ENCODE results near the gene DNAJB8. TPM values are rescaled to one million over a fixed set of nuclear protein-coding genes. Genes with fewer than 3 reads are reported as not detected.

The DNAJB8 gene
- total and polyA plus RNA-seq, 9 of the 15 experiments (the other 6 are each of a cell fraction or from before 2014, with no cell fraction given), result not detected

- TF ChIP-seq, protein P1, sequence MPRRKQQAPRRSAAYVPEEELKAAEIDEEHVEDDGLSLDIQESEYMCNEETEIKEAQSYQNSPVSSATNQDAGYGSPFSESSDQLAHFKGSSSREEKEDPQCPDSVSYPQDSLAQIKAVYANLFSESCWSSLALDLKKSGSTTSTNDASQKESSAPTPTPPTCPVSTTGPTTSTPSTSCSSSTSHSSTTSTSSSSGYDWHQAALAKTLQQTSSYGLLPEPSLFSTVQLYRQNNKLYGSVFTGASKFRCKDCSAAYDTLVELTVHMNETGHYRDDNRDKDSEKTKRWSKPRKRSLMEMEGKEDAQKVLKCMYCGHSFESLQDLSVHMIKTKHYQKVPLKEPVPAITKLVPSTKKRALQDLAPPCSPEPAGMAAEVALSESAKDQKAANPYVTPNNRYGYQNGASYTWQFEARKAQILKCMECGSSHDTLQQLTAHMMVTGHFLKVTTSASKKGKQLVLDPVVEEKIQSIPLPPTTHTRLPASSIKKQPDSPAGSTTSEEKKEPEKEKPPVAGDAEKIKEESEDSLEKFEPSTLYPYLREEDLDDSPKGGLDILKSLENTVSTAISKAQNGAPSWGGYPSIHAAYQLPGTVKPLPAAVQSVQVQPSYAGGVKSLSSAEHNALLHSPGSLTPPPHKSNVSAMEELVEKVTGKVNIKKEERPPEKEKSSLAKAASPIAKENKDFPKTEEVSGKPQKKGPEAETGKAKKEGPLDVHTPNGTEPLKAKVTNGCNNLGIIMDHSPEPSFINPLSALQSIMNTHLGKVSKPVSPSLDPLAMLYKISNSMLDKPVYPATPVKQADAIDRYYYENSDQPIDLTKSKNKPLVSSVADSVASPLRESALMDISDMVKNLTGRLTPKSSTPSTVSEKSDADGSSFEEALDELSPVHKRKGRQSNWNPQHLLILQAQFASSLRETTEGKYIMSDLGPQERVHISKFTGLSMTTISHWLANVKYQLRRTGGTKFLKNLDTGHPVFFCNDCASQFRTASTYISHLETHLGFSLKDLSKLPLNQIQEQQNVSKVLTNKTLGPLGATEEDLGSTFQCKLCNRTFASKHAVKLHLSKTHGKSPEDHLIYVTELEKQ (CRISPR knock-in tag; IDR thresholded peaks at IDR 0.05), result peak; percentile 66; the same call in 1 of the 2 replicates
- TF ChIP-seq ZNF3 (CRISPR knock-in tag; IDR thresholded peaks at IDR 0.05), result 0 out of 2 replicates have a peak, but pooled peaks have one; percentile 52
- TF ChIP-seq KLF6 (CRISPR knock-in tag; IDR thresholded peaks at IDR 0.05; ENCODE audit: borderline replicate concordance), result peak; percentile 14; the same call in 1 of the 2 replicates
- TF ChIP-seq SLC30A9 (CRISPR knock-in tag; IDR thresholded peaks at IDR 0.05), result no peak
- TF ChIP-seq, protein P2, sequence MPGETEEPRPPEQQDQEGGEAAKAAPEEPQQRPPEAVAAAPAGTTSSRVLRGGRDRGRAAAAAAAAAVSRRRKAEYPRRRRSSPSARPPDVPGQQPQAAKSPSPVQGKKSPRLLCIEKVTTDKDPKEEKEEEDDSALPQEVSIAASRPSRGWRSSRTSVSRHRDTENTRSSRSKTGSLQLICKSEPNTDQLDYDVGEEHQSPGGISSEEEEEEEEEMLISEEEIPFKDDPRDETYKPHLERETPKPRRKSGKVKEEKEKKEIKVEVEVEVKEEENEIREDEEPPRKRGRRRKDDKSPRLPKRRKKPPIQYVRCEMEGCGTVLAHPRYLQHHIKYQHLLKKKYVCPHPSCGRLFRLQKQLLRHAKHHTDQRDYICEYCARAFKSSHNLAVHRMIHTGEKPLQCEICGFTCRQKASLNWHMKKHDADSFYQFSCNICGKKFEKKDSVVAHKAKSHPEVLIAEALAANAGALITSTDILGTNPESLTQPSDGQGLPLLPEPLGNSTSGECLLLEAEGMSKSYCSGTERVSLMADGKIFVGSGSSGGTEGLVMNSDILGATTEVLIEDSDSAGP (CRISPR knock-in tag; IDR thresholded peaks at IDR 0.05), result no peak
- no peak for TF ChIP-seq CHD4 (IDR thresholded peaks at IDR 0.05; ENCODE audit: insufficient read depth, insufficient replicate concordance, low read depth, low read length, poor library complexity, severe bottlenecking)
- TF ChIP-seq, protein P3, sequence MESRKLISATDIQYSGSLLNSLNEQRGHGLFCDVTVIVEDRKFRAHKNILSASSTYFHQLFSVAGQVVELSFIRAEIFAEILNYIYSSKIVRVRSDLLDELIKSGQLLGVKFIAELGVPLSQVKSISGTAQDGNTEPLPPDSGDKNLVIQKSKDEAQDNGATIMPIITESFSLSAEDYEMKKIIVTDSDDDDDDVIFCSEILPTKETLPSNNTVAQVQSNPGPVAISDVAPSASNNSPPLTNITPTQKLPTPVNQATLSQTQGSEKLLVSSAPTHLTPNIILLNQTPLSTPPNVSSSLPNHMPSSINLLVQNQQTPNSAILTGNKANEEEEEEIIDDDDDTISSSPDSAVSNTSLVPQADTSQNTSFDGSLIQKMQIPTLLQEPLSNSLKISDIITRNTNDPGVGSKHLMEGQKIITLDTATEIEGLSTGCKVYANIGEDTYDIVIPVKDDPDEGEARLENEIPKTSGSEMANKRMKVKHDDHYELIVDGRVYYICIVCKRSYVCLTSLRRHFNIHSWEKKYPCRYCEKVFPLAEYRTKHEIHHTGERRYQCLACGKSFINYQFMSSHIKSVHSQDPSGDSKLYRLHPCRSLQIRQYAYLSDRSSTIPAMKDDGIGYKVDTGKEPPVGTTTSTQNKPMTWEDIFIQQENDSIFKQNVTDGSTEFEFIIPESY (CRISPR knock-in tag; IDR thresholded peaks at IDR 0.05), result no peak
- TF ChIP-seq, protein P4, sequence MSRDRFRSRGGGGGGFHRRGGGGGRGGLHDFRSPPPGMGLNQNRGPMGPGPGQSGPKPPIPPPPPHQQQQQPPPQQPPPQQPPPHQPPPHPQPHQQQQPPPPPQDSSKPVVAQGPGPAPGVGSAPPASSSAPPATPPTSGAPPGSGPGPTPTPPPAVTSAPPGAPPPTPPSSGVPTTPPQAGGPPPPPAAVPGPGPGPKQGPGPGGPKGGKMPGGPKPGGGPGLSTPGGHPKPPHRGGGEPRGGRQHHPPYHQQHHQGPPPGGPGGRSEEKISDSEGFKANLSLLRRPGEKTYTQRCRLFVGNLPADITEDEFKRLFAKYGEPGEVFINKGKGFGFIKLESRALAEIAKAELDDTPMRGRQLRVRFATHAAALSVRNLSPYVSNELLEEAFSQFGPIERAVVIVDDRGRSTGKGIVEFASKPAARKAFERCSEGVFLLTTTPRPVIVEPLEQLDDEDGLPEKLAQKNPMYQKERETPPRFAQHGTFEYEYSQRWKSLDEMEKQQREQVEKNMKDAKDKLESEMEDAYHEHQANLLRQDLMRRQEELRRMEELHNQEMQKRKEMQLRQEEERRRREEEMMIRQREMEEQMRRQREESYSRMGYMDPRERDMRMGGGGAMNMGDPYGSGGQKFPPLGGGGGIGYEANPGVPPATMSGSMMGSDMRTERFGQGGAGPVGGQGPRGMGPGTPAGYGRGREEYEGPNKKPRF (IDR thresholded peaks at IDR 0.05; ENCODE audit: low read depth, low read length), result no peak
- TF ChIP-seq HDAC8 (tag; IDR thresholded peaks at IDR 0.05), result peak; percentile 78
- TF ChIP-seq ZKSCAN1 (IDR thresholded peaks at IDR 0.05; ENCODE audit: low read depth, low read length), result no peak
- no peak for TF ChIP-seq SETDB1 (IDR thresholded peaks at IDR 0.05; ENCODE audit: low read length)
- TF ChIP-seq IRF9 (tag; IDR thresholded peaks at IDR 0.05), result peak; percentile 62
- TF ChIP-seq, protein P5, sequence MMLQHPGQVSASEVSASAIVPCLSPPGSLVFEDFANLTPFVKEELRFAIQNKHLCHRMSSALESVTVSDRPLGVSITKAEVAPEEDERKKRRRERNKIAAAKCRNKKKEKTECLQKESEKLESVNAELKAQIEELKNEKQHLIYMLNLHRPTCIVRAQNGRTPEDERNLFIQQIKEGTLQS (IDR thresholded peaks at IDR 0.05), result peak; percentile 83
- TF ChIP-seq, protein P5 (CRISPR knock-in tag; conservative IDR thresholded peaks at IDR 0.05), result no peak
- TF ChIP-seq CC2D1A (IDR thresholded peaks at IDR 0.05), result peak; percentile 92
- TF ChIP-seq ZNF75A (CRISPR knock-in tag; IDR thresholded peaks at IDR 0.05), result no peak
Measured at GRCh38 chr3:128415200-128415772, 51.4 kb downstream of the DNAJB8 start (continued).

Measured in K562 (cell line).